H1 (cell line): ENCODE results near the gene TRIML2. TPM values are rescaled to one million over a fixed set of nuclear protein-coding genes. Genes with fewer than 3 reads are reported as not detected.

Experiments
- CTCF ChIA-PET: fragments of 300-600 bp; sonication (Branson Sonifier 250); formaldehyde crosslinking; loops from one replicate; lab custom pipeline; 2021; ENCODE audit not compliant: partially characterized antibody; lab: Charles Lee
- POLR2A ChIA-PET: fragments of 300-600 bp; sonication (Branson Sonifier 250); formaldehyde crosslinking; loops from one replicate; lab custom pipeline; 2021; ENCODE audit warnings: inconsistent platforms; ENCODE audit not compliant: partially characterized antibody; lab: Charles Lee
- DNase-seq, 2 experiments: peaks; one replicate each; pipeline versions ENCODE4 v3.0.0 to v3.0.0-alpha.2; 2010 to 2022; ENCODE audit warnings: low spot score in 2 of 2, low read depth in 1 of 2, mixed read lengths in 1 of 2
- FAIRE-seq: peaks from 2 replicates; lab custom pipeline; 2011; peaks lifted over from hg19 to GRCh38; lab: Jason Lieb, UNC
- H2AFZ ChIP-seq: 2 replicates; pipeline ENCODE4 v1.8.1; 2012; ENCODE audit warnings: low read length, inconsistent platforms
- H2AK5ac ChIP-seq: 2 replicates; pipeline ENCODE4 v1.6.1; 2013; ENCODE audit warnings: low read depth, low read length
- H2BK120ac ChIP-seq: replicated peaks from 2 replicates; pipeline ENCODE3; 2013; ENCODE audit warnings: low read depth, low read length, inconsistent platforms
- H2BK12ac ChIP-seq: 2 replicates; pipeline ENCODE4 v1.6.1; 2013; ENCODE audit warnings: low read depth, low read length
- H2BK15ac ChIP-seq: 2 replicates; pipeline ENCODE4 v1.6.1; 2013; ENCODE audit warnings: low read length
- H2BK20ac ChIP-seq: 2 replicates; pipeline ENCODE4 v1.6.1; 2013; ENCODE audit warnings: low read length
- H2BK5ac ChIP-seq: 2 replicates; pipeline ENCODE4 v1.6.1; 2013; ENCODE audit warnings: low read depth, low read length
- H3K14ac ChIP-seq: 2 replicates; pipeline ENCODE4 v1.6.1; 2013; ENCODE audit warnings: inconsistent platforms; ENCODE audit not compliant: insufficient read length
- H3K18ac ChIP-seq: 2 replicates; pipeline ENCODE4 v1.6.1; 2013; ENCODE audit warnings: low read length; ENCODE audit errors: extremely low read depth
- H3K23ac ChIP-seq: 2 replicates; pipeline ENCODE4 v1.6.1; 2013; ENCODE audit warnings: inconsistent platforms; ENCODE audit not compliant: insufficient read length
- H3K23me2 ChIP-seq: 2 replicates; pipeline ENCODE4 v1.6.1; 2013; ENCODE audit warnings: low read depth, low read length
- H3K27ac ChIP-seq: 2 replicates; pipeline ENCODE4 v1.6.1; 2011; ENCODE audit warnings: low read depth, low read length, inconsistent platforms
- H3K27me3 ChIP-seq, 4 experiments: replicated peaks in 1 of 4; 1 replicate in 1 of 4; 2 replicates in 3 of 4; pipeline versions ENCODE4 v1.6.1 to v1.8.1; 2011 to 2013; ENCODE audit warnings: low read length in 3 of 4, mild to moderate bottlenecking in 3 of 4, inconsistent platforms in 2 of 4, mixed read lengths in 2 of 4, moderate library complexity in 1 of 4; ENCODE audit not compliant: control insufficient read depth in 3 of 4, insufficient read depth in 3 of 4; ENCODE audit errors: extremely low read depth in 1 of 4
- H3K36me3 ChIP-seq, 4 experiments: 2 replicates each; pipeline versions ENCODE4 v1.6.1 to v1.8.1; 2011 to 2013; ENCODE audit warnings: mild to moderate bottlenecking in 4 of 4, low read length in 3 of 4, moderate library complexity in 2 of 4, control low read depth in 1 of 4, inconsistent platforms in 1 of 4; ENCODE audit not compliant: insufficient read depth in 4 of 4, control insufficient read depth in 2 of 4
- H3K4ac ChIP-seq: replicated peaks from 2 replicates; pipeline ENCODE3; 2013; ENCODE audit warnings: low read length, low read depth, mixed read lengths, inconsistent platforms; ENCODE audit not compliant: insufficient read length
- H3K4me1 ChIP-seq, 4 experiments: replicated peaks in 1 of 4; 1 replicate in 1 of 4; 2 replicates in 3 of 4; pipeline versions ENCODE4 v1.6.1 to v1.8.1; 2011 to 2013; ENCODE audit warnings: low read length in 3 of 4, inconsistent platforms in 2 of 4, mixed read lengths in 1 of 4; ENCODE audit not compliant: insufficient read depth in 4 of 4, control insufficient read depth in 3 of 4
- H3K4me2 ChIP-seq, 2 experiments: 2 replicates each; pipeline versions ENCODE4 v1.6.1 to v1.8.1; 2011 to 2013; ENCODE audit warnings: low read depth in 2 of 2, low read length in 2 of 2, control low read depth in 1 of 2, inconsistent platforms in 1 of 2, mild to moderate bottlenecking in 1 of 2; ENCODE audit not compliant: insufficient read depth in 1 of 2
- H3K4me3 ChIP-seq, 4 experiments: fragments of 200-600, 300-600 bp in 1 of 4; sonication (generic), shearing (Covaris generic), sonication (Bioruptor Twin) in 1 of 4; 2 replicates each; pipeline versions ENCODE4 v1.5.1 to v1.8.1; 2011 to 2016; ENCODE audit warnings: low read length in 4 of 4, low read depth in 3 of 4, control low read depth in 2 of 4, inconsistent platforms in 2 of 4, mild to moderate bottlenecking in 2 of 4, mixed read lengths in 1 of 4, moderate library complexity in 1 of 4; ENCODE audit not compliant: insufficient read depth in 2 of 4; ENCODE audit errors: extremely low read depth in 1 of 4
- H3K56ac ChIP-seq: replicated peaks from 2 replicates; pipeline ENCODE3; 2013; ENCODE audit warnings: low read depth, mild to moderate bottlenecking, mixed read lengths, low read length, inconsistent platforms; ENCODE audit not compliant: insufficient read length
- H3K79me1 ChIP-seq: 2 replicates; pipeline ENCODE4 v1.6.1; 2013; ENCODE audit warnings: low read depth, low read length, control low read depth
- H3K79me2 ChIP-seq, 2 experiments: 2 replicates each; pipeline versions ENCODE4 v1.6.1 to v1.8.1; 2012 to 2013; ENCODE audit warnings: low read length in 2 of 2, mild to moderate bottlenecking in 2 of 2, inconsistent platforms in 1 of 2; ENCODE audit not compliant: insufficient read depth in 2 of 2, control insufficient read depth in 1 of 2
- H3K9ac ChIP-seq, 4 experiments: replicated peaks in 1 of 4; 1 replicate in 1 of 4; 2 replicates in 3 of 4; pipeline versions ENCODE4 v1.6.1 to v1.8.1; 2011 to 2013; ENCODE audit warnings: low read depth in 3 of 4, low read length in 3 of 4, control low read depth in 2 of 4, mild to moderate bottlenecking in 2 of 4, moderate library complexity in 2 of 4, inconsistent platforms in 1 of 4; ENCODE audit errors: extremely low read depth in 1 of 4
- H3K9me3 ChIP-seq, 2 experiments: 2 replicates each; pipeline versions ENCODE4 v1.6.1 to v1.8.1; 2012 to 2013; ENCODE audit warnings: mild to moderate bottlenecking in 2 of 2, moderate library complexity in 2 of 2, control low read depth in 1 of 2, inconsistent platforms in 1 of 2, low read depth in 1 of 2, low read length in 1 of 2, mixed read lengths in 1 of 2; ENCODE audit not compliant: insufficient read depth in 2 of 2
- H4K20me1 ChIP-seq, 2 experiments: replicated peaks in 1 of 2; 2 replicates each; pipeline versions ENCODE3 to v1.8.1; 2011 to 2013; ENCODE audit warnings: inconsistent platforms in 2 of 2, low read length in 2 of 2, mild to moderate bottlenecking in 1 of 2; ENCODE audit not compliant: insufficient read depth in 2 of 2, control insufficient read depth in 1 of 2
- H4K5ac ChIP-seq: 2 replicates; pipeline ENCODE4 v1.6.1; 2013; ENCODE audit warnings: low read length, low read depth, mixed read lengths, inconsistent platforms; ENCODE audit not compliant: insufficient read length
- H4K8ac ChIP-seq: 2 replicates; pipeline ENCODE4 v1.8.0; 2013; ENCODE audit warnings: mild to moderate bottlenecking, moderate library complexity, low read length, inconsistent platforms; ENCODE audit not compliant: insufficient read depth; ENCODE audit errors: extremely low read depth
- H4K91ac ChIP-seq: replicated peaks from 2 replicates; pipeline ENCODE3; 2013; ENCODE audit warnings: low read length, mixed read lengths, inconsistent platforms; ENCODE audit not compliant: insufficient read length
- CEBPB ChIP-seq: IDR thresholded peaks from 2 replicates; pipeline ENCODE4 v1.6.1; 2012; ENCODE audit warnings: low read depth, low read length
- WGBS, 2 experiments: shearing (Covaris generic) in 1 of 2; methylation state at CpG; one replicate each; pipeline versions ENCODE4 v1.1.6 to v1.1.7; 2013 to 2015; ENCODE audit warnings: low lambda C conversion rate in 2 of 2, mixed read lengths in 2 of 2, inconsistent platforms in 1 of 2, low coverage in 1 of 2, missing lambda C conversion rate in 1 of 2; ENCODE audit not compliant: insufficient replicate concordance in 2 of 2, insufficient coverage in 1 of 2, insufficient read length in 1 of 2; ENCODE audit errors: extremely low coverage in 1 of 2, missing lambda C conversion rate in 1 of 2; 5-methylcytosine and 5-hydroxymethylcytosine counted together
- polyA plus RNA-seq, 7 experiments: library from polyadenylated mRNA; depleted of rRNA in 3 of 7; stranded (reverse) in 5 of 7; unstranded in 2 of 7; fragments of >200 nt in 5 of 7; fragments of 200-250 nt in 2 of 7; gene quantifications; 1 replicate in 5 of 7; 2 replicates in 1 of 7; 4 replicates in 1 of 7; pipeline versions ENCODE4 v1.2.1 to v1.2.3, GENCODE V29; 2011 to 2013; ENCODE audit warnings: missing spikeins in 2 of 7, mixed read lengths in 2 of 7
- total RNA-seq: library from RNA; stranded (reverse); fragmentation: NEBNext Ultra II Directional; extraction: Animal tissue kit (Norgen Biotek cat#: 25700); gene quantifications from 2 replicates; pipeline ENCODE4 v1.2.1, GENCODE V29; 2021

Gene TRIML2
- total and polyA plus RNA-seq, 2 of the 8 experiments (the other 6 are each of a cell fraction or from before 2014, with no cell fraction given) = 28.1 to 59.2 TPM

DNA sequence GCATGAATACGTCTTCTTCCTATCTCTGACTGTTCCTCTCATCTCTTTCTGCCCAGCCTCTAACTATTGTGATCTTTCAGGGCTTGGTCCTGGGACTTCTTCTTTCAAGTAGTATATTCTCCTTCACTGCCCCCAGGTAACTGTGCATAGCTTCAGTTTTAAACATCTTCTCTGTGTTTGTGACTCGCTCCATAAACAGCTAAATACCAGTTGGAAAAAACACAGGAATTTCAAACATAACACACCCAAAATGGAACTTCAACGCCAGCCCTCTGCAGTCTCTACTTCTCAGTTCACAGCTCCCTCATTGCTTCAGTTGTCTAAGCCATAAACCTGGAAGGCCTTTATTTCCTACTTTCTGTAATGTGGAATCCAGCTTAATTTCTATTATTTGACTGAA is 16.6 kb downstream of the TRIML2 start:
- WGBS, 2 experiments = 79% methylated on average over 3 of the region's 3 CpGs; no CpG with 5 or more reads in 1 of the 2 experiments

More for the DNA sequence above, 16.6 kb downstream of the TRIML2 start:
- no peak overlapping the region for H3K56ac ChIP-seq
- H4K5ac ChIP-seq = no peak overlapping the region
- DNase-seq = no peak
- no peaks in the 10 kb centered on the region for H3K9me3 ChIP-seq
- H3K4ac ChIP-seq = no peak overlapping the region
- TF ChIP-seq CEBPB = no peak
- no peak overlapping the region for H2BK5ac ChIP-seq
- H3K36me3 ChIP-seq = peaks cover 5 to 59% (median 28%) of the 10 kb centered on the region in 4 experiments; a peak in 7 of 8 replicates
- H3K14ac ChIP-seq = no peak overlapping the region
- H2BK15ac ChIP-seq = no peak overlapping the region
- CTCF ChIA-PET = interaction anchor here (0.5 to 1.6 kb wide), 3 partner anchors 38 to 98 kb away, joined by 3 to 7 read pairs (median 3); no protein-coding TSS in a partner anchor
- H2AK5ac ChIP-seq = no peak overlapping the region
- FAIRE-seq = no peak
- no peak overlapping the region for H2BK20ac ChIP-seq
- no peak overlapping the region for H4K8ac ChIP-seq
- no peak overlapping the region for H4K91ac ChIP-seq
- H3K4me3 ChIP-seq = no peak overlapping the region
- H3K9ac ChIP-seq = no peak overlapping the region
- H3K4me2 ChIP-seq = no peak overlapping the region
- no peak overlapping the region for H3K18ac ChIP-seq
- POLR2A ChIA-PET = interaction anchor here (2.0 to 5.9 kb wide), 3 partner anchors 9 to 95 kb away, joined by 5 to 47 read pairs (median 10); no protein-coding TSS in a partner anchor
- H2AFZ ChIP-seq = no peak overlapping the region
- no peak overlapping the region for H2BK12ac ChIP-seq
- no peak overlapping the region for H2BK120ac ChIP-seq
- H3K27me3 ChIP-seq = no peaks in the 10 kb centered on the region
- peaks cover 0 to 1% of the 10 kb centered on the region in 2 experiments for H4K20me1 ChIP-seq
- H3K23me2 ChIP-seq = no peaks in the 10 kb centered on the region
- no peaks in the 10 kb centered on the region for H3K79me2 ChIP-seq
- H3K27ac ChIP-seq = no peak overlapping the region
- no peaks in the 10 kb centered on the region for H3K4me1 ChIP-seq
- H3K23ac ChIP-seq = no peak overlapping the region
- H3K79me1 ChIP-seq = no peaks in the 10 kb centered on the region; the same call in 1 of the 2 replicates
